ENCODE measurements around the gene CDH13.

GRCh38 chr16:83721676-83722075 is 1094.9 kb downstream of the CDH13 start:
- TF ChIP-seq REST (IDR thresholded peaks at IDR 0.05; ENCODE audit: borderline replicate concordance) (no peak), CTCF (IDR thresholded peaks at IDR 0.05; ENCODE audit: poor library complexity, severe bottlenecking) (no peak), MXI1 (conservative IDR thresholded peaks at IDR 0.05; ENCODE audit: poor library complexity, severe bottlenecking) (no peak), EP300 (conservative IDR thresholded peaks at IDR 0.05; ENCODE audit: poor library complexity, severe bottlenecking) (no peak), EZH2 (IDR thresholded peaks at IDR 0.05; ENCODE audit: borderline replicate concordance, insufficient read depth, low read length, poor library complexity, severe bottlenecking) (no peak), POLR2AphosphoS5 (IDR thresholded peaks at IDR 0.05) (no peak), SMC3 (conservative IDR thresholded peaks at IDR 0.05; ENCODE audit: poor library complexity) (no peak)

All from neural cell (in vitro differentiated cells).